Stimulated activated CD8-positive, alpha-beta memory T cell treated with anti-CD3 and anti-CD28 coated beads, Interleukin-7, amount 100 ng/mL, for 4 hours (primary cell): ENCODE data around the gene NAA80.
"Not testable (repeated sequence)": the region's sequence is repeated elsewhere in the genome, so short reads cannot be mapped to it uniquely, and the experiment has no call there.

Source experiments
- DNase-seq, 2 donors: peaks; one replicate each; pipeline ENCODE4 v3.0.0-alpha.2; 2020; ENCODE audit warnings: low read depth in 2 of 2

Gene NAA80

DNA sequence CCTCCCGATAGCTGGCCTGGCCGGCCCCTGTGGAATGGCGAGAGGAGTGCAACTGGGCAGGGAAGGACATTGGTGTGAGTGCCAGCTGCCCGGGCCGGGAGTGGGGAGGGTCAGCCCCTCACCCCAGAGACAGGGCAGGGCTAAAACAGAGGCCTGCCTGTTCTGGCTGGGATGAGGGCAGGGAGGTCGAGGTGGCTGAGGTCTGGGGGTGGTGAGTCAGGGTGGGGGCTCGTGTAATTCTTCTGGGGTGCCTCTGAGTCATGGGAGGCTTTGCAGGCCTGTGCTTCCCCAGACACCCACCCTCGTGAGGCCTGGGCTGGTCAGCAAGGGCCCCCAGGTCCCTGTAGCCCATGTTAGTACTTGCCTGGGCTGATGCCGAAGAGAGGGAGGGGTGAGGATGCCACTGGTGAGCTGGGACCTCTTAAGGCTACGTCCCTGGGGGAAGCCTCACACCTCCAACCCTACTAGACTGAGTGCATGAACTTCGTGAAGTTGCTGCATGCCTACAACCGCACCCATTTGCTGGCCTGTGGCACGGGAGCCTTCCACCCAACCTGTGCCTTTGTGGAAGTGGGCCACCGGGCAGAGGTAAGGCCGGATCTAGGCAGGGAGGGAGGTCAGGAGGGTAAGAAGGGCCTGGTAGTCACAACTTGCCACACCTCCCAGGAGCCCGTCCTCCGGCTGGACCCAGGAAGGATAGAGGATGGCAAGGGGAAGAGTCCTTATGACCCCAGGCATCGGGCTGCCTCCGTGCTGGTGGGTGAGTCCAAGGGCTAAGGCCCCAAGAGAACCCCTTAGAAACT lies 28.6 kb downstream of the NAA80 start:
- no peak for DNase-seq

DNA sequence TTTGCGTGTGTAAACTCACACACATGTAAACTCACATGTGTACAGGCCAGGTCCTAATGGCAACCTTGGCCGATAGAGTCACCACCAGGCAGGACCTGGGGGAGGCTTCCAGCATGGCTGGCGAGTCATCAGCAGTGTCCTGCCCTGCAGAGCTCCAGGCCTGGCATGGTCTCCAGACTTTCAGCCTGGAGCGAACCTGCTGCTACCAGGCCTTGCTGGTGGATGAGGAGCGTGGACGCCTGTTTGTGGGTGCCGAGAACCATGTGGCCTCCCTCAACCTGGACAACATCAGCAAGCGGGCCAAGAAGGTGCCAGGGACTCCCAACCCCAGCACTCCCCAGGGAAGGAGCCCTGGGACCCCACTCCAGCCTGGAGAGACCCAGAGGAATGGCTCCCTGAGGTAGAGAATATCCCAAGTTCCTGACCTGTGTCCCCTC lies 29.2 kb downstream of the NAA80 start:
- no peak for DNase-seq

DNA sequence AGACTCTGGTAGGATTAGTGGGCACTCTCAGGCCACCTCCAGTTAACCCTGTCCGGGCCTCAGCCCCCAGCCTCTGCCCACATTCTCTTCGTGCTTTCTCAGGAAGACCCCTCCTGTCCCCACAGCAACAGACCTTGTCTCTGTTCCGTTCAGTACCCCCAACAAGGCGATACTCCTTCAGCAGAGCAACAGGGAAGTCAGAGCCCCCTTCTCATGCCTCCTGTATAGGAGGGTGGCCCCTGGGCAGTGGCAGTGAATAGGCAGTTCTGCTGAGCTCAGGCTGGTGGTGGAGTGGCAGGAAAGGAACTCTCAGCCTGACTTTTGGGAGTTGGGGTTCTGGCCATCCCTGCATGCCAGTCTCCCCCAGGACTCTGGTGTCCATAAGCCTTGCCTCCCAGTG lies 29.7 kb downstream of the NAA80 start:
- DNase-seq: no peak

DNA sequence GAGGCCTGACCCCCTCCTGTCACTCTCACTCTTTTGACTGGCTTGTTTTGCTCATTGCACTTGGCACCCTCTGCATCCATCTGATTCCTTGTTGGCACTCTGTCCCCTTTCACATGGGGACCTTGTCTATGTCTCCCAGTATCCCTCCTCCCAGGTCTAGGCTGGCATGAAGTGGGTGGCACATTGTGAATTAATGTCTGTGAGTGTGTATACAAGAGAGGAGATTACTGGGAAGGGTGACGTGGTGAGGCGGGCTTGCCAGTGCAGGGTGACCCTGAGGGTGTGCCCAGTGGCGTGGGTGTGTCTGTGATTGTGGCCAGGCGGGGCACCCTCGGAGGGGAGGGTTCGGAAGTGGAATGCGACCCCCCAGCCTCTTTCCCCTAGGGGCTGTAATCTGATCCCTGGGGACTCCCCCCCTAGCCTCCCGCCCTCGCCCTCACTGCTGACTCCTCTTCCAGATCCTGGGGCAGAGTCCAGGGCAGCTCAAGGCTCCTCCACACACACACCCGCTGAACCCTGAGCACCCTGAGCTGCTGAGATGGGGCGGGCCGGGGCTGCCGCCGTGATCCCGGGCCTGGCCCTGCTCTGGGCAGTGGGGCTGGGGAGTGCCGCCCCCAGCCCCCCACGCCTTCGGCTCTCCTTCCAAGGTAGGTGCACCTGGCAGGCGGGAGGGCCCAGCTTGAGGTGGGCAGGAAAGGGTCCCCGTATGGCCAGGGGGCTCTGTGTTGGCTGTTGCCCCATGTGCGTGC lies 30.3 kb downstream of the NAA80 start, which contains the start of gene SEMA3B:
TSS of gene SEMA3B (plus strand) at position 445 of the 749 bp plus-strand sequence. CDS start at position 539, 94 bp downstream.
- DNase-seq: no peak

DNA sequence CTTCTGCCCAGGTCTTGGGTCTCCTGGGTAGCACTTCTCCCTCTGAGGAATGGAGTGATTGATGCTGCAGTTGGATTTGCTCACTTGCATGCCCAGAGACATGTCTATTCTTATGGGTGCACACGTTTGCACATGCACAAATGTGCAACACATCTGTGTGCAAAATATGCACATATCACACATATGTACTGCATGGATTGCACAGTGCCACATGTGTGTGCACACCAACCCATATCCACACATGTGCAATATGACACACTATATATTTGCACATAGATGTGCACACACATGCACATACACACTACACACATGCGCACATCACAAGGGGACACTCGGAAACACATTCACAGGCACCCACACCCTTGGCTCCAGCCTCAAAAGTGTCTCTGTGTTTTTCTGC lies 30.9 kb downstream of the NAA80 start:
- no peak for DNase-seq

DNA sequence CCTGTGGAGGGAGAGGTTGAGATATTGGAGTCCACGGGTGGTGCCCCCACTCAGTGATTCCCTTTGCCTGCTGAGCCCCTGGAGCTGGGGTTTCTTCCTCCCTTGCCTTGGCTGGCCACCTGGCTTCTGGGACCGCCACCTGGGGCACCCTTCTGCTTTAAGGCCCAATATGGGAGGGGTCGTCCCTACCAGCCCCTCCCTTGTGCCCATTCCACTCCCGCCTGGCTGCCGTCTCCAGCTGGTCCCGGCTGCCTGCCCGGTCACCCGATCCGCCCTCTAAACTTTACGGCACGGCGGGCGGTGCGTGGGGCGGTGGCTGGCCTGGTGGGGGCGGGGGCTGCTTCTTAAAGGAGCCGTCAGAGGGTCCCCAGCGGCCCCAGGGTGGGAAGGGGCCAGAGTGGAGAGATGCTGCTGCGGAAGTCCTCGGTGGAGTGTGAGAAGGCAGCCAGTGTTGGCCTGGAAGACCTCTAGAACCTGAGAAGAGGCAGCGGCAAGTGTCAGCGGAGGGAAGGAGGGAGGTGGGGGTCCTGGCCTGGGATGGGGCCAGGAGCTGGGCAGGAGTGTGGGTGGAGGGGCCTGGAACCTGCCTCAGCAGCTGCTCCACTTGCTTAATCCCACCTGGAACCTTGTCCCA lies 31.8 kb downstream of the NAA80 start:
- DNase-seq: no peak

DNA sequence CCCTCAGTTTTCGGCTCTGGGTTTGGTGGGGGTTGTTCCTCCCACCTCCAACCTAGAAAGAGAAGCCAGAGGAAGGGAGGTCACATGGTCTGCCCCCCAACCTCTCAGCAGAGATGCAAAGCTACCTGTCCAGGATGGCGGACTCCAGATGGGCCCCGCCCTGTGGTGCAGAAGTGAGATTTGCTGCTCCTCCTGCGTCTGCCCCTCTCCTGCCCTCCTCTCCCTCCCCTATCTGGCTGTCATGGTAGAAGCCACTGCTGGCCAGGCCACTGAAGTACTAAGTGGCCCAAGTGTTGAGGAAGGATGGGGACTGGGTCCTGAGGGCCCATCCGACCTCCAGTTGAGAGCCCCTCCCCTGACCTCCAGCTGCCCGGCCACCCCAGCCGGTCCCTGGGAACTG lies 32.4 kb downstream of the NAA80 start:
- no peak for DNase-seq

DNA sequence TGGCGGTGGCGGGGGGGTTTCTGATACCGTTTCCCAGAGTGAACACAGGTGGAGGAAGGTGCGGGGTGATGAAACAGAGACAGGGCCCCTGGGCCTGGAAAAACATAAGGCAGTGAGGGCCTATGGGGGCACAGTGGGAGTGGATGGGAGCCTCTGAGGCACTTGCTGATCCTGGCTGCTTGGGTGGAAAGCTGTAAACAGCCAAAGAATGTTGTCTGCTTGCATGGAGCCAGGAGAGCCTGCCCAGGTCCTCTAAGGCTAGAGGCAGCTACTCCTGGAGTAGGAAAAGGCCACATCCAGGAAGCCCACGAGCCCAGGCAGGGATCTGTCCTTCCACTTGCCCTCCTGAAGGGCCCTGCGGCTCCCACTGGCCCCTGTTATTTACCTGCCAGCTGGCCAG lies 33.2 kb downstream of the NAA80 start:
- no peak for DNase-seq

DNA sequence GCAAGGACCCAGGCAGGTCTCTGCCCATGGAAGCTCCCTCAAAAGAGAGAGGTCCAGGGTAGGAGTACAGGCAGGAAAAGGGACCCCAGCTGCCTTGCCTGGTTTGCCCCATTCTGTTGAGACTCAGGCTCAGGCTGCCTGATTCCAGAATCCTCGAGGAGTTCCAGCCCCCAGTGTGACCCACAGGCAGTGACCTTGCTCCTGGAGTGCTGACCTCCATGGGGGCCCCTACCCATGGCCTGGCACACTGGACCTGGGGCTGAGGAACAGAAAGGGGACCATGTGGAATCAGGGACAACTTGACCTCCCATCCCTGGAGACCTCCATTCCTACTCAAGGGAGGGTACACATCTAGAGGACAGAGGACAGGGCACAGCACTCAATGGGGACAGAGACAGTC lies 33.6 kb downstream of the NAA80 start:
- DNase-seq: no peak

DNA sequence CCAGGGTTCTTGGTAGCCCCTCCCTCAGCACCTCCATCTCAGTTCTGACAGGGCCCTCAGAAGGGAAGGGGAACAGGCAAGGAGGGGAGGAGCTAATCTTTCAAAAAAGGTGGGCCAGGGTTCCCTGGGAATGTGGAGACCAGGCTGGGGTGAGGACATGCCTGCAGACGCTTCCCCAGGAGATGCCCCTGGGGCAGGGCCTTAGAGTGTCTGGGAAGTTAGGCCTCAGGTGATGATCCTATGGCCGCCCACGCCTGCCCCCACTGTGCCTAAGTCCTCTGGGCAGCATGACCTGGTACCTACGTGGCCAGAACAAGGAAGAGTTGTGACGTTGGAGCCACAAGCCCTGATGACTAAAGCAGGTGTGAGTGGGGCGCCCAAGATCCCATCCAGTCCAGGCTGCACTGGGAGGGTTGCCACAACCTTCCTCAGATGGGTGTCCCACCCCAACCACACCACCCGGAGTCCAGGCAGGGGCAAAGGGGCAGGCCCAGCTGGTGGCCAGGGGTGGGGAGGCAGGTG lies 34.2 kb downstream of the NAA80 start:
- DNase-seq: no peak

DNA sequence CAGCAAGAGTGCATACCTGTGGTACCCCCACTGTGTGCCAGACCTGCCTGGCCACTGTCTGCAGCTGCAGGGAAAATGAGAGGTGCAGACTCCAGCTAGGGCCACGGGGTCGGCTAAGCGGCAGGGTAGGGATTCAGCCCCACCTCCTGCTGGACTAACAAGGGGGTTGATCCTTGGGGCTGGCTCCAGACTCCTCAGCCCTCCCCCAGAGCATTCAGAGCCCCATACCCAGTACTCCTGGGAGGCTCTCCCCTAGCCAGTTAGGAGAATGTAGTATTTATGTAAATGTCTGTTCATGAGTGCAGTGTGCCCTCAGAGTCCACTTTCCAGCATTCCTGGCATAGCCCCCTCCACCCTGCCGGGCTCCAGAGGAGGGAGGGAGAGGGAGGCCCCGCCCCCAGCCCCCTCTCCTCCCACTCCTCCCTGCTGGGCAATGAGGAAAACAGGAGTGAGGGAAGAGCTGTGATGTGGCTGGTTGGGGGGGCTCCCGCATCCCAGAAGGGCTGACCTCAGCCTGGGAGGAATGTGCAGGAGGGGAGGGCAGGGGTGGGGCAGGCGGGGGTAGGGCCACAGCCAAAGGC lies 34.7 kb downstream of the NAA80 start:
- no peak for DNase-seq

DNA sequence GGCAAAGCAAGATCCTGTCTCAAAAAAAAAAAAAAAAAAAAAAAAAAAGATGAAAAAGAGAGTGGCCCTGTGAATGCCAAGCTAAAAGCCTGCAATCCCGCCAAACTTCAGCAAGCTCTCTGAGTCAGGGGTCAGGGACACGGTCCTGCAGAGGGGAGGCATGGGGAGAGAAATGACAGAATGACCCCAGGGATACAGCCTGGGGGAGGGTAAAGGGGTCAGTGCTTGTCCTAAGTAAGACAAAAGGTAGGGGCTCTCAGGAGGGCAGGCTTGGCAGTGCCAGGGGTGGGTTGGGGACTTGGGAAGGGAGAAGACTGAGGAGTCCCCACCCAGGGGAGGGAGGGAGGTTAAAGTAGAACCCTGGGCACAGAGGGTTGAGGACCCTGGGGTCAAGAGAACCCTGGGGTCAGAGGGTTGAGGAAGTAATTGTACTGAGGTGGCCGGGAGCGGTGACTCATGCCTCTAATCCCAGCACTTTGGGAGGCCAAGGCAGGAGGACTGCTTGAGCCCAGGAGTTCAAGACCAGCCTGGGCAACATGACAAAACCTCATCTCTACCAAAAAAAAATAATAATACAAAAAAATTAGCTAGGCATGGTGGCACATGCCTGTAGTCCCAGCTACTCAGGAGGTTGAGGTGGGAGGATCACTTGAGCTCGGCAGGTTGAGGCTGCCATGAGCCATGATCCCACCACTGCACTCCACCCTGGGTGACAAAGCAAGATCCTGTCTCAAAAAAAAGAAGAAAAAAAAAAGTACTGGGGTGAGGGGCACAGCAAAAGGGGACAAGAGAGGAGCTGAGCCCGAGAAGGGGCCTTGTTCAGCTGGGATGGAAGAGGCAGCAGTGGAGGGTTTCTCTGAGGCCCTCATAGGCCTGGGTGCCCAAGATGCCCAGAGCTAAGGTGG lies 35.5 kb downstream of the NAA80 start:
- DNase-seq: no peak

DNA sequence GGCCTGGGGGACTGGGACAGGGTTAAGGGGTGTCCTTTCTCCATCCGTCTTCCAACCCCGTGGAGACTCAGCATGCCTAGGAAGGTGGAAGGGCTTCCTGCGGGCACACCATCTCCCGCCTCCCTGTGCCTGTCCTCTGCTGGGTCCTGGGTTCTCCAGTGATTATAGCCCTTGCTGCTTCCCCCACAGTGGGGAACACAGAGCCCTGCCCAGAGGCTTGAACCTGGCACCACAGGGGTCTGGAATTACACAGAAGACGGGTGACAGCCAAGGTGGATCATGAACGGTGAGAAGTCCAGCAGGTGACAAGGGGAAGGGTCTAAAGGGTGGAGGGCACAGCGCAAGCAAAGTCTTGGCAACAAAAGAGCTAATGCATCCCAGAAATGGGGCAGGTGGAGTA lies 36.4 kb downstream of the NAA80 start:
- DNase-seq: no peak

DNA sequence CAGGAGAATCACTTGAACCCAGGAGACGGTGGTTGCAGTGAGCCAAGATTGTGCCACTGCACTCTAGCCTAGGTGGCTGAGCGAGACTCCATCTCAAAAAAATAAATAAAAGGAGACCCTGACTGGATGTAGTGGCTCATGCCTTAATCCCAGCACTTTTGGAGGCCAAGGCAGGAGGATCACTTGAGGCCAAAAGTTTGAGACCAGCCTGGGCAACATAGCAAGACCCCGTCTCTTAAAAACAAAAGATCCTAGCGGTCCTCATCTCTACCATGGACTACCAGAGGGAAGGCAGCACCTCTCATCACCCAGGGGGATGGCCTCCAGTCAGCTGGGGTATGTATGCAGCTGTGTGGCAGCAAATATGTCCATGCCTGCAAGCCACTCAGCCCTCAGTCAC lies 37.0 kb downstream of the NAA80 start:
- not testable (repeated sequence) for DNase-seq

DNA sequence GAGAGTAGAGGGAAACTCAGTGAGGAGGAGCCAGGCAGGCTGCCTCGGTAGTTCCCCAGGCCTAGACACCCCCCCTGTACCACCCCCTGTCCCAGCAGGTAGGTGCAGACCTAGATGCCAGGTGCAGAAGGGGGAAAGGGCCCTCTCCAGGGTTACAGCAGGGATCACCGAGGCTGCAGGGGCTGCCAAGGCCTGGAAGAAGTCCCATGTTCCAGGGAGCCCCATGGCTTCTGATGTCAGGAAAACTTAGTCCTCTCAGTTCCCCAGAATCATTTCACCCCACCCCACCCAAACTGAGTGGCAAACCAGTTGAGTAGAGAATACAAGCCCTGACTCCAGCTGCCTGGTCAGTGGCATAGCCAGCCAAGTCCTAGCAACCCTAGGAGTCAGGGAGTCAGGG lies 37.7 kb downstream of the NAA80 start:
- DNase-seq: no peak

DNA sequence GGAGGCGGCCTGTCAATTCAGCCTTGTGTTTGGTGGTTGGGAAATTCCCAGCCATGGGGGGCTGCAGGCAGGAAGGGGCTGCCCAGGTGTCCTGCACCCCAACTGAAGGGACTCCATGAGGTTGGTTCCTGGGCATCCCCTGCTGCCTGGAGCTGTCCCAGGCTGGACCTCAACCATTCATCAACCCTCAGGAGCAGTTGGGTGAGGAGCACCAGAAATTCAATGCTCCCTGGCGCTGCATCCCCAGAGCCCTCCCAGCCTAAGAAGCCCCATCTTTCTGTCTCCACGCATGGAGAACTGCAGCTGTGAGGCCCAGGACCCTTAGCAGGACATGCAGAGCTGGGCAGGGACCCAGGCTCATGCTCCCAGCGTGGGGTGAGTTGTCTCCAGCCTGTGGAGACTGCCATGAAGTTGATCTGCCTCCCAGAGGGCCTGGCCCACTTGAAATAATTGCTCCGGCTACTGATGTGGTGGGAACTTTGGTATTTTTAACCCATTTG lies 38.2 kb downstream of the NAA80 start:
- no peak for DNase-seq

DNA sequence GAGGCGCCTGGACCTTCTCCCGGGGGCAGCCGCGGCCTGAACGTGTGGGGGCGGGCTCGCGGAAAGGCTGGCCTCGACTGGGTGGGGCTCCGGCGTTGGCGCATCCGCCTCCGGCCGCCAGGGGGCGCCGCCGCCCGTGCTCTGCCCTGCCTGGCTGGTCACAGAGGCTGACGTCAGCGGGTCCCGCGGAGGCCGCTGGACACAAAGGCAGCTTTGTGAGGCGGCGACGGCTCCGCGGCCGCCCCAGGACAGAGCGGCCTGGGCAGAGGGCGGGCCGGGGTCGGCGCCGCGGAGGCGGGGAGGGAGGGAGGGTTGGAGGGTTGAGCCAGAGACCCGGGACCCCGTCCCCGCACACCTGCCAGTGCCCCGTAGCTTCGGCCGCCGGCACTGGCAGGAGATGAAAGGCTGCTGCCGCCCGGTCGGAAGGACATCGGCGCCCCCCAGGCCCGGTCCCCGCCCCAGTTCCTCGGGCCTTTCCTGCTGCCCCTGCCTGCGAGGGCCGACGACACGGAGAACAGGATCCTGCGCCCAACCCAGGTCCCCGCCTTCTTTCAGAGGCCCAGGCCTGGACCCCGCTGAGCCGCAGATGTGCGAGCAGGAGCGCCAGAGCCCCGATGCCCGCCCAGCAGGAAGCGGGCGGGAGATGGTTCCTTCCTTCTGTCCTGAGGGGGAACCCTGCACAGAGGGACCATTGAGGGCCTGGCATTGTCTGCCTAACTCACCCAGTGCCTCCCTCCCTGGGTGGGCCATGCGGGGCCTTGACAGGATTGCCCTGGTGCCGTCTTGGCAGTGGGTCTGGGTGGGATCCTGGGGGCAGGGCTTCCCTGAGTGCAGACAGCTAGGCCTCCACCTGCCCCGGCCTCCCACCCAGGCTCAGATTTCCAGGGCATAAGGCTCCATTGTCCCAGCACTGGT lies 38.9 kb downstream of the NAA80 start:
- peak; percentile 44 to 76 for DNase-seq

DNA sequence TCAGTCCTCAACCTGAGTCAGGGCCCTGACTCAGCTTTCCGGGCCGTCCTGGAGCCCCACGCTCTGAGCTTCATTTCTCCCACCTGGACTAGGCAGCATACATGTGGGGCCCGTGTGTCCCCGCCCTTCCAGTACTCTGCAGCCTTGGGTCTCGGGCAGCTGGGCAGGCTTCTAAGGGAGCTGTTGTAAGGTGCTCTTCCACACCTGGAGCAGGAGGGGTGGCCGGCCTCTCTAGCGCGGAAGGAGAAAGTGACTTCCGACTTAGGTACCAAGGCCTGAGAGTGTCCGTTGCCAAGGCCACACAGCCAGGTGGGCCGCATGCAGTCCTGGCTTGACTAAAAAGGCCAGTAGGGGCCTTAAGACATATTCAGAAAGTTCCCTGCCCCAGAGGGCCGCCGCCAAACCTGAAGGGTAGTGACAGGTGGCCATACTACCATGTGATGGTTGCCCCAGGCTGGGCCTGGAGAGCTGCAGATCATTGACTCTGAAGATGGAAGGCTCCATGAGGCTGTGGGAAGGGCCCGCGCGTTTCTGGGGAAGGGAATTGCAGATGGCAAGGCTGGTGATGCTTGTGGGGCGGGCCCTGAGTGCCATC lies 39.7 kb downstream of the NAA80 start:
- no peak for DNase-seq

DNA sequence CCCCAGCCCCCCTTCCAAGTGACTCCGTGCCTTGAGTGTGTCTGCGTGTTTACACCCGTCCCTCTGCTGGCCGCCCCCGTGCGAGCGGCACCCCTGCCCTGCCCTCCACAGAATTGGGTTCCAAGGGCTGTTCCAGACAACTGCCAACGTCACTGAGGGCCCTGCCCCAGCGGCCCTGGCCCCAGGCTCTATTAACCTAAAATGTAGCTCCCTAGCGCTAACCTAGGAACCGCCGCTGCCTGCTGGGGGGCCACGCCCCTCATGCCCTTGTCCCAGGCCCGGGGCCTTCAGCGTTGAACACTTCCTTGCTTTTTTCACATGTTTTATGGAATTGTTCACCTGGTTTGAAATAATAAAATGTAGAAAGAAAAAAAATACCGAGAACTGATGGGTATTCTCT lies 40.2 kb downstream of the NAA80 start:
- no peak for DNase-seq
